NCI-H510A treated with DMSO at 0.1 percent for 48 hours (cell line): Measurements from ENCODE around the gene RPL38.

Experiments
- DNase-seq: peaks from one replicate; lab custom pipeline; 2025; lab: John Stamatoyannopoulos, UW

Gene RPL38

DNA sequence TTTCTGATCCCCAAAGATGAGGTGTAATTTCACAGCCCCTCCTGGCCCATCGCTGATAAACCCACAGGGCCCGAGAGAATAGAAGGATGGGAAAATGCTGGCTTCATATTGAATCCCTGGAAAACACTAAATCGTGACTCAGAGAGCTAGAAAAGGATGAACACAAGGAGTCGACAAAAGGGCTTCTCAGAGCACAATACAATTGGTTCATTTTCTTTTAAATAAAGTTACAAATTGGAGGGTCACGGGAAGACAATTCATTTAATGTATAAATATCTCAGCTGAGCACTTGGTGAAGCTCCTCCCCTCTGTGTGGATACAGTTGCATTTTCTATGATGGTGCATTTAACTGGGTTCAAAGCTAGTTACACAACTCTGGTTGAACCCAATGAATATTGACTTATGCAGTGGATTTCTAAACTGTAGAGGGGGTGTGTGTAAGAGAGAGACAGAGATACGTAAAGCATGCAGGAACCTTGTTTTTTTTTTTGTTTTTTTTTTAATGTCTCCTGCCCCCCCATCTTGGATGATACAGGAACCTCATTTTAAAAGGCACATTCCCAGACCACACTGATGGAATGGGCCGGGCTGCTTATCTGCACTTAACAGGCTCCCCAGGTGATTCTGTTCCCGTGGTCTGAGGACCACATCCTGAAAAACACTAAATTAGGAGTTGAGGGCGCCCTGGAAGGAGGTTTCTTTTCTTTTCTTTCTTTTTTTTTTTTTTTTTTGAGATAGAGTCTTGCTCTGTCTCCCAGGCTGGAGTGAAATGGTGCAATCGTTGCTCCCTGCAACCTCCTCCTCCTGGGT lies 24.0 kb downstream of the RPL38 start:
- DNase-seq, result no peak

DNA sequence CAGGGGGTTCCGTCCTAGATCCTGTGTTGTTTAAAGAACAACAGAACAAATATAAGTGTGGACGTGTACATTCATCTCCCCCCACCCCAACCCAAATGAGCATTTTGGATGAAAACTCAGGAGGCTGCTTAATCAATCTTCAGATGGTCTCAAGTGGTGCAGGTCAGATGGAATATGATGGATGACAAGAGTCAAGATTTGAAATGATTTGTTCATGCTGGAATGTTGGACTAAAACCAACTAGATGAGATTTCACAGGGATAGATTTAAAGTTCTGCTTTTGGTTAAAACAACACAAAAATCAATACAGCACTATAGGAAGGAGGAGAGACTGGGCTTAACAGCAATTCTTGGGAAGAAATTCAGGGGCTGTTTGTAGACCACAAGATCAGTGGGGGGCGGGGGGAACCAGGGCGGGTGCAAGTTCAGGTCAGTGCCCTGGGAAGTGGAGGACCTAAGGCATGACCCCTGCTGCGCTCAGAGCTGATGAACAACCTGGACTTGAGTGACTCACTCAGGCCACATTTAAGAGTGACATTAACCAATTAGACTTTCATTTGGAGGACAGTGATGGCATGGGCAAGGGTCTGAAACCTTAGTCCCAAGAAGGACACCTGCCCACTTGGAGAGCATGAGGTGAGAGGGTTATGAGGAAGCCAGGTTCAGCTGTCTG lies 25.0 kb downstream of the RPL38 start:
- no peak for DNase-seq

GRCh38 chr17:74230896-74231295 lies 27.4 kb downstream of the RPL38 start:
- DNase-seq, result no peak

GRCh38 chr17:74231928-74232907 lies 28.7 kb downstream of the RPL38 start:
- no peak for DNase-seq

DNA sequence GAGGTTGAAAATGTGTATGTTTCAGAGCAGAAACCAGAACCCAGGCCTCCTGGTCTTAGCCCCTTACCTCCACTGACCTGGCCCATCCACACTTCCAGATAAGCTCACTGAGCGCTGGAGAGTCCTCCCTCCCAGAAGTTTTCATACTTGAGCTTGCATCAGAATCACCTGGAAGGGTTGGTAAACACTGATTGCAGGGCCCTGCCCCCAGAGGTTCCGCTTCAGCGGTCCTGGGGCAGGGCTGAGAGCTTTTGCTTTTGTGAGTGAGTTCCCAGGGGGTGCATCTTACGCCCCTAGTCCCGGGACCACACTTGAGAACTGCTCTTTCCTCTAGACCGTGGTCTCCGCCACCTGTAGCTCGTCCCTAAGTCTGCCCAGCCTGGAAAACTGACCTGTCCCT lies 30.5 kb downstream of the RPL38 start:
- no peak for DNase-seq

GRCh38 chr17:74234486-74234885 lies 31.0 kb downstream of the RPL38 start:
- no peak for DNase-seq

DNA sequence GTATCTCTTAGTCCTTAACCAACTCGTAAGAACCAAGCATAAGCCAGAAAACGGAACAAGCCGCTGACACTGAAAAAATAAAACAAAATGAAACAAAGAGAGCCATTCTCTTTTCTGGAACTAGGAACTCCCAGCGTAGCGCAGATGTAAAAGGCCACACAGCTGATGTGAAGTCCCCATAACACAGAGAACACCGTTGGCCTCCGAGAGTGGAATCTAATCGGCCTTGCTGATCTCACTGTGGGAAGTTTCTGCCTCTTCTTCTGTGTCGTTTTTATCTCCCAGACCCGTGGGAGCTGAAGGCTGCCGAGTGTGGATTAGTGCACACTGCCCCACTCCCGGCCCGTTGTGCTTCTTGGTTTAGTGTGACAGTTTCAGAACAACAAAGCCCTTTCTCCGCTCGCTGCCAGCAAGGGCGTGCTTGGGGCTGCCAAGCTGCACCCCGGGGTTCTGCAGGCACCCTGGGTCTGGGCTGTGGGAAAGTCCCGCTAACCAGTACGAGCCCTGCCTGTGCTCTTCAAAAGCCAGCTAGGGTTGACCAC lies 31.6 kb downstream of the RPL38 start:
- no peak for DNase-seq

GRCh38 chr17:74235911-74236371 lies 32.5 kb downstream of the RPL38 start:
- no peak for DNase-seq

- no peak for DNase-seq
These were observed 33.8 kb downstream of the RPL38 start for GRCh38 chr17:74237321-74237720.

DNA sequence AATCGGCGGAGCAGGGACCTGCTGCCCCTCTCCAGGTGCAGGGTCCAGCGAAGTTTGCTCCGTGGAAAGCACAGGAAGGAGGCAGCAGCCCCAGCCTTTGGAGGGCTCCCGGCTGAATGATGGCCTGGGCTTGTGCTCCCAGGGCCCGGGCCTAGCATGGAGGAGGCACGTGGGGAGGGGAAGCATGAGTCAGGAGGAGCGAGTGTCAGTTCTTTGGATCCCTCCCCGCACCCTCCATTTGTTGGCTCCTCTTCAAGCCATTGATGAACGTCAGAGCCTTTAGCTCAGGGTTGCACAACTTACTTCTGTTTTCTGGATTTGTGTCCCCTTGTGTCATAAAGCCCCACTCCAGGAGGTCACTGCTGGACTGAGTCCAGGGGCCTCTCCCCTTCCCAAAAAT lies 35.7 kb downstream of the RPL38 start:
- no peak for DNase-seq

GRCh38 chr17:74240618-74241205 lies 37.2 kb downstream of the RPL38 start:
- no peak for DNase-seq

DNA sequence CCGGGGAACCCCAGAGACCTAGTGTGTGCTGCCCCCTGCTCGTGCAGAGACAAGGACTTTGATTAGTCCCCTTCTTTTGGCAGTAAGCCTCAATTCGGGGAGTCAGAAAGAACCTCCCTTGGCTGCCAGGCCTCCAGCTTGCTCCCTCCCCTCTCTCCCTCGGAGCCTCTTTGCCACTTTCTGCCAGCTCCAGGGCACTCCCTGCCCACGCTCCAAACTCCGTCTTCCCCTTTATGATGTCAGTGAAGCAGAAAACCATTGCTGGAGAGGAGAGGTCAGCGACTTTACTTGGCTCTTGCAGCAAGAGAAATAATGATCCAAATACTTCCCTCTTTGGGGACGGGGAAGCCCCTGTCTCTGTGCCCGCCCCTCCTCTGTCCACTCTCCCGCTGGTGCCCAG lies 38.0 kb downstream of the RPL38 start:
- no peak for DNase-seq

DNA sequence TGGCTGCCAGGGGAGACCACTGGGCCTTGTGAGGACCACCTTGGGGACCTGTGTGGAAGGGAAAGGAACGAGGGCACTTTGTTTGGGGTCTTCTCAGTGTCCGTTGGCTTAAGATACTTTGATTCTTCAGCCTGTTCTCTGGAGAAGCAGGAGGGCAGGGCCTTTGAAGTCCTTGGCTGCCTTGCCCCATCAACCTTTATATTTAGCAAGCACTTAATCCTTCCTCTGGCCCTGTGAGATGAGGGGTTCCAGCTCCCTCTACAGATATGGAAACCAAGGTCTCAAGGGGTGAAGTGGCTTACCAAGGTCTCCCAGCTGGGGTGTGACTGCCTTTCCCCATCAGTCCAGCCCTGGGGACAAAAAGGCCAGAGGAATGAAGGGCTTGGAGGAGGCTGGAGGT lies 38.4 kb downstream of the RPL38 start:
- no peak for DNase-seq

DNA sequence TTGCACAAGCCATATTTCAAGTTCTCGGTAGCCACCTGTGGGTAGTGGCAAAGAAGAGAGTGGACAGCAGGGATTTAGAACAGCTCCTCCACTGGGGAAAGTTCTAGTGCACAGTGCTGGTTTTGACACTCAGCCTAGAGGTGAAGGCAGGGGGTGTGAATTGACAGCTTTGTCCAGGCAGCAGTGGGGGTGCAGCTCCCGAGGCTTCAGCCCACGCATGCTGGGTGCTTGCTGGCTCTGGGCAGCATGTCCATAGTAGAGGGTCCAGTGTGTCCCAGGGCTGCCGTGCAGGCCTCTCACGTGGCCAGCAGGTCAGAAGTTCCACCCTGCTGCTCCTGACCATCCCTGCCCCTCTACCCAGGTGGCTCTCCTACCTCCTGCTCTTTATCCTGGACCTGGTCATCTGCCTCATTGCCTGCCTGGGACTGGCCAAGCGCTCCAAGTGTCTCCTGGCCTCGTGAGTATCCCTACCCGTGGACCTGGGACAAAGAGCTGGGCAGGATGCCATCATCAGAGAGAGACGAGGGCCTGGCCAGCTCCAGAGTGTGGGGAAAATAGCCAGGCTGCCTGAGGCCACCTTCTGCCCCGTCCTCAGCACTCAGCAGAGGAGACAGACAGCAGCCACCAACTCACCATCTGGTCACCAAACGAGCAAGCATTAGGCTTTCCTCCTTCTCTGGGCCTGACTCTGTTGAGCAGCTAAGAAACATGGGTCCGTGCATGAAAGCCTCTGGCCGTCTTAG lies 39.7 kb downstream of the RPL38 start:
- DNase-seq, result no peak

- no peak for DNase-seq
These were observed 40.6 kb downstream of the RPL38 start for GRCh38 chr17:74244128-74244527.

DNA sequence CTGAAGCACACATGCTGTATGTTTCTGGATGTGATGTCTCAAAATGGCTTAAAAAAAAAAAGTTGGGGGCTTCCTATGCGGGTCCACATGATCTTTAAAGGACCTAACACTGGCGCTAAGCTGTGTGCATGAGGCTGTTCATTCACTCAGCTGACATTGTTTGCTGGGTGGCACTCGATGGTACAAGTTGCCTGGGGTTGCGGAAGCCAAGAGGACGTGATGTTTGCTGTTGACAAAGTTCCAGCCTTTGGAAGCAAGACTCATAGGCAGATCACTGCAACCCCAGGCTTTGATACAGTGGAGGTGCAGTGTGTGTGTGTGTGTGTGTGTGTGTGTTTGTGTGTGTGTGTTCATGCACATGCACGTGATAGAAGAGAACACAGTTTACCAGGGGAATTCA lies 41.1 kb downstream of the RPL38 start:
- DNase-seq, result no peak

GRCh38 chr17:74245145-74245831 lies 41.8 kb downstream of the RPL38 start:
- no peak for DNase-seq

DNA sequence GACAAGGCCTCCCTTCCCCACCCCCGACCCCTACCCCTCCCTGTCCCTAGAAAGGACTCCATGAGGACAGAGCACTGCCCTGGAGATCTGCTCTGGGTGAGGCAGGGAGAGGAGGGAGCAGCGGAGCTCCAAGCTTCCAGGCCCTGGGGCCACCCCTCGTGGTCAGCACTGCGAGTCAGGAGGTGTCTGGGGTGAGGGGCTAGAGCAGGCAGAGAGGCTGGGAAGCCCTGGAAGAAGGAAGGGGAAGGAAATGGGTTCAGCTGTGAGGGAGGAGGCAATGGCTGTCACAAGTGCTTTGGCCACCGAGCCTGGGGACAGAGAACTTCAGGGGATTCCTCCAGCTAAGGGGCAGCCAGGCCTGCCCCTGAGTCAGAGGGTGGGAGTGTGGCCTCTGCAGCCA lies 42.4 kb downstream of the RPL38 start:
- no peak for DNase-seq

GRCh38 chr17:74249590-74250270 lies 46.3 kb downstream of the RPL38 start:
- DNase-seq, result no peak
